Measurements from ENCODE around the gene LIME1.

LIME1 gene

GRCh38 chr20:63747622-63748069, 11.2 kb downstream of the LIME1 start:
- Mint-ChIP-seq H3K9me3 (no peaks in the 10 kb centered on the region), H3K27me3 (no peaks in the 10 kb centered on the region), H3K27ac (no peak overlapping the region)

GRCh38 chr20:63748070-63748933, 11.8 kb downstream of the LIME1 start:
- no peak for DNase-seq
- peaks cover 36% of the 10 kb centered on the region for H3K4me1 Mint-ChIP-seq
- no peaks in the 10 kb centered on the region for H3K27me3 Mint-ChIP-seq
- no peak for ATAC-seq
- H3K4me3 Mint-ChIP-seq: no peak overlapping the region
- H3K9me3 Mint-ChIP-seq: no peaks in the 10 kb centered on the region
- H3K27ac Mint-ChIP-seq: no peak overlapping the region

More at GRCh38 chr20:63747622-63748069, 11.2 kb downstream of the LIME1 start:
- peaks cover 36% of the 10 kb centered on the region for H3K4me1 Mint-ChIP-seq
- no peak overlapping the region for H3K4me3 Mint-ChIP-seq
- peak; percentile 8 for ATAC-seq
- no peak for DNase-seq

- Mint-ChIP-seq H3K4me1 (peaks cover 40% of the 10 kb centered on the region), H3K9me3 (no peaks in the 10 kb centered on the region), H3K27me3 (no peaks in the 10 kb centered on the region), H3K4me3 (no peak overlapping the region), H3K27ac (peak overlapping the region in 1 of 2 donors; percentile 56)
- no peak for ATAC-seq
- DNase-seq: no peak
Measured at GRCh38 chr20:63748934-63749270, 12.4 kb downstream of the LIME1 start.

GRCh38 chr20:63749597-63750508, 13.4 kb downstream of the LIME1 start:
- Mint-ChIP-seq H3K4me1 (peaks cover 44% of the 10 kb centered on the region), H3K9me3 (no peaks in the 10 kb centered on the region), H3K27me3 (no peaks in the 10 kb centered on the region), H3K4me3 (peak overlapping the region in 1 of 2 donors; percentile 8), H3K27ac (no peak overlapping the region)
- DNase-seq: no peak
- ATAC-seq: no peak

GRCh38 chr20:63750807-63751470, 14.5 kb downstream of the LIME1 start:
- Mint-ChIP-seq H3K4me1 (peaks cover 52% of the 10 kb centered on the region), H3K9me3 (no peaks in the 10 kb centered on the region), H3K4me3 (peak overlapping the region; percentile 57 to 78), H3K27ac (peak overlapping the region; percentile 86 to 95), H3K27me3 (no peaks in the 10 kb centered on the region)
- ATAC-seq: peak; percentile 81
- peak; percentile 52 to 66 for DNase-seq

- Mint-ChIP-seq H3K9me3 (no peaks in the 10 kb centered on the region), H3K4me1 (peaks cover 59% of the 10 kb centered on the region), H3K27me3 (no peaks in the 10 kb centered on the region), H3K4me3 (peak overlapping the region; percentile 57 to 78), H3K27ac (peak overlapping the region; percentile 84 to 86)
- ATAC-seq (peak; percentile 29), DNase-seq (no peak)
Measured at GRCh38 chr20:63751471-63752271, 15.2 kb downstream of the LIME1 start.

GRCh38 chr20:63752411-63753101, 16.1 kb downstream of the LIME1 start:
- no peak for DNase-seq
- no peaks in the 10 kb centered on the region for H3K27me3 Mint-ChIP-seq
- peaks cover 67% of the 10 kb centered on the region for H3K4me1 Mint-ChIP-seq
- H3K9me3 Mint-ChIP-seq: no peaks in the 10 kb centered on the region
- no peak for ATAC-seq
- no peak overlapping the region for H3K27ac Mint-ChIP-seq
- H3K4me3 Mint-ChIP-seq: peak overlapping the region in 1 of 2 donors; percentile 62

GRCh38 chr20:63753381-63753780, 16.9 kb downstream of the LIME1 start:
- Mint-ChIP-seq H3K27me3 (no peaks in the 10 kb centered on the region), H3K4me3 (no peak overlapping the region), H3K9me3 (no peaks in the 10 kb centered on the region), H3K4me1 (peaks cover 67% of the 10 kb centered on the region), H3K27ac (no peak overlapping the region)
- DNase-seq: no peak
- ATAC-seq: no peak

GRCh38 chr20:63754008-63754407, 17.5 kb downstream of the LIME1 start:
- H3K27ac Mint-ChIP-seq: no peak overlapping the region
- H3K9me3 Mint-ChIP-seq: no peaks in the 10 kb centered on the region
- peaks cover 62% of the 10 kb centered on the region for H3K4me1 Mint-ChIP-seq
- no peak overlapping the region for H3K4me3 Mint-ChIP-seq
- DNase-seq: no peak
- ATAC-seq: no peak
- H3K27me3 Mint-ChIP-seq: no peaks in the 10 kb centered on the region

GRCh38 chr20:63755933-63756647, 19.6 kb downstream of the LIME1 start:
- Mint-ChIP-seq H3K27ac (no peak overlapping the region), H3K27me3 (no peaks in the 10 kb centered on the region), H3K4me3 (no peak overlapping the region)

GRCh38 chr20:63756648-63756991, 20.2 kb downstream of the LIME1 start:
- ATAC-seq: peak; percentile 92
- Mint-ChIP-seq H3K4me3 (no peak overlapping the region), H3K27ac (no peak overlapping the region), H3K9me3 (no peaks in the 10 kb centered on the region), H3K27me3 (no peaks in the 10 kb centered on the region), H3K4me1 (peaks cover 37% of the 10 kb centered on the region)
- DNase-seq: peak in 1 of 2 donors; percentile 58

More at GRCh38 chr20:63755933-63756647, 19.6 kb downstream of the LIME1 start:
- no peak for ATAC-seq
- H3K4me1 Mint-ChIP-seq: peaks cover 42% of the 10 kb centered on the region
- no peak for DNase-seq
- no peaks in the 10 kb centered on the region for H3K9me3 Mint-ChIP-seq

- Mint-ChIP-seq H3K4me1 (peaks cover 30% of the 10 kb centered on the region), H3K4me3 (no peak overlapping the region), H3K27me3 (no peaks in the 10 kb centered on the region), H3K27ac (no peak overlapping the region), H3K9me3 (no peaks in the 10 kb centered on the region)
- ATAC-seq (no peak), DNase-seq (no peak)
Measured at GRCh38 chr20:63758152-63758551, 21.7 kb downstream of the LIME1 start.

- no peaks in the 10 kb centered on the region for H3K9me3 Mint-ChIP-seq
- ATAC-seq (no peak), DNase-seq (no peak)
- no peak overlapping the region for H3K4me3 Mint-ChIP-seq
- no peaks in the 10 kb centered on the region for H3K27me3 Mint-ChIP-seq
- peak overlapping the region in 1 of 2 donors; percentile 21 for H3K27ac Mint-ChIP-seq
- H3K4me1 Mint-ChIP-seq: peaks cover 23% of the 10 kb centered on the region
Measured at GRCh38 chr20:63759377-63759901, 23.0 kb downstream of the LIME1 start.
